AG04449 (cell line): ENCODE results near the gene ANTXR2.
A peak's percentile ranks its signal among the peaks of the same experiment; 100 is the strongest.

Source experiments
- CTCF ChIA-PET: fragments of 350-600 bp; formaldehyde crosslinking; extraction: SDS; loops from one replicate; lab custom pipeline; 2021; ENCODE audit warnings: antibody characterized with exemption; lab: Yijun Ruan, JAX
- POLR2A ChIA-PET: fragments of 400-600, 350-600 bp; formaldehyde crosslinking; extraction: SDS; loops from one replicate; lab custom pipeline; 2020; ENCODE audit warnings: antibody characterized with exemption, inconsistent platforms; lab: Yijun Ruan, JAX
- DNase-seq: peaks from one replicate; pipeline ENCODE4 v3.0.0-alpha.2; 2010; ENCODE audit warnings: low read depth, low spot score
- H3K4me3 ChIP-seq: 2 replicates; pipeline ENCODE4 v1.5.1; 2011; ENCODE audit warnings: low read depth, mild to moderate bottlenecking, control low read depth, low read length
- CTCF ChIP-seq: IDR thresholded peaks from one replicate; pipeline ENCODE4 v1.5.1; 2011; ENCODE audit warnings: mild to moderate bottlenecking, moderate library complexity, low read length, control low read depth, inconsistent platforms; ENCODE audit not compliant: insufficient read depth; ENCODE audit errors: missing control alignments

ANTXR2 gene

DNA sequence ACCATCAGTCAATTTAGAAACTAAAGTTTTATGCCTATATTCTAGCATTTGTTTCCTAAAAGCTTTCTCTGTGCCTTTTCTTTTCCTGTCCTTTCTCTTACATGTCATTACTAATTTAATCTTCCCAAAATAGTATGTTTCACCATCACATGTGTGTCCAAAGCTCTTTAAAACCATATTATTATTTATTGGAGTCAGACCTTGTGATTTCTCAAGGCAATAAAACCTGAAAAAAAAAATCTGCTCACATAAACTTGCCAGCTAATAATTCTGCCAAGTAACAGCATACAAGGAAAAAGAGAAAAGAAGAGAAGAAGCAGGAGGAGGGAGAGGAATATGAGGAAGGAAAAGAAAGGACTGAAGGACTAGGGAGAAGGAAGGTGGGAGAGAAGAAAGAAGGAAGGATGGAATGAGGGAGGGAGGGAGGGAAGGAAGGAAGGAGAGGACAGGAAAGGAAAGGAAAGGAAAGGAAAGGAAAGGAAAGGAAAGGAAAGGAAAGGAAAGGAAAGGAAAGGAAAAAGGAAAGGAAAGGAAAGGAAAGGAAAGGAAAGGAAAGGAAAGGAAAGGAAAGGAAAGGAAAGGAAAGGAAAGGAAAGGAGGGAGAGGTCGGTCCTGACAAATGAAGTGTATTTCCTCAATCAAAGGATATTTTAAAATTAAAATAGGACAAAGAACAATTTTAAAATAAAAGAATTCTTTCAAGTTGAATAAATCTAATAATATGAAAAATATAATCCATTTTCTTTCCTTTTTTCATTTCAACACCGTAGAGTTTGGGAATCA, 57.4 kb downstream of the ANTXR2 start:
- DNase-seq, result no peak
- CTCF ChIA-PET, result interaction anchor here (1.3 kb wide), 1 partner anchor 20 kb away, joined by 3 read pairs; no protein-coding TSS in a partner anchor
- POLR2A ChIA-PET, result no interaction called here

GRCh38 chr4:80014531-80014930, 58.5 kb downstream of the ANTXR2 start:
- CTCF ChIA-PET, result no interaction called here
- no peak overlapping the region for H3K4me3 ChIP-seq
- DNase-seq, result no peak
- TF ChIP-seq CTCF, result no peak
- POLR2A ChIA-PET, result no interaction called here

More for the DNA sequence above, 57.4 kb downstream of the ANTXR2 start:
- no peak for TF ChIP-seq CTCF
- H3K4me3 ChIP-seq, result no peak overlapping the region

- POLR2A ChIA-PET, result no interaction called here
- no peak for DNase-seq
- CTCF ChIA-PET, result interaction anchor here (1.3 kb wide), 1 partner anchor 16 kb away, joined by 3 read pairs; no protein-coding TSS in a partner anchor
- no peak for TF ChIP-seq CTCF
- H3K4me3 ChIP-seq, result no peak overlapping the region
Measured at GRCh38 chr4:80012291-80012690, 60.7 kb downstream of the ANTXR2 start.

DNA sequence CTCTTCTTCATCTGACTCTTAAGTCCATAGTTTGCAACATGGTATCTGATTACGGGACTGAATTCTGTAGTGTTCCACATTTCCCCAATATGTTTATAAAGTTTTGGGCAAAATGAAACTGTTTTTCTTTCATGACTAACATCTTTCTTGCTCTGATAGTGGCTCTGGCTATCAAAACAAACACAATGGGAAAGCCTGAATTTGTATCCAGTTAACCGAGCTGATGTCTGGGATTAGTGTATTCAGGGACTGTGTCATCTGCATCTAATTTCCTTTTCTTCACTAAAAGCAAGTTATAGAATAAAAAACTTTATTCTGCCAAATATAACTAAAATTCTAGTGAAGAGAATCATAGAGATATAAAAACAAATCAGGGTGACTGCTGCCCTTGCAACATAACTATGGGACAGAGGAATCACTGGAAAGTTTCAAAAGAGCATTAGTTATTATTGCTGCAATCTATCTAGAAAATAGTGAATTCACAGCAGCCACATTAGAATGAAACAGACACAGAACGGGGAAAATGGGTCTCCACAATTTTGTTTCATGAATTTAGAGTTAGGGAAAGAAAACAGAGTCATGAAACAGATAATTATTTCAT, 61.3 kb downstream of the ANTXR2 start:
- no peak overlapping the region for H3K4me3 ChIP-seq
- TF ChIP-seq CTCF, result no peak
- POLR2A ChIA-PET, result no interaction called here
- DNase-seq, result peak; percentile 58
- CTCF ChIA-PET, result no interaction called here

GRCh38 chr4:80010316-80010715, 62.7 kb downstream of the ANTXR2 start:
- CTCF ChIA-PET, result interaction anchor here (1.5 kb wide), 1 partner anchor 116 kb away, joined by 3 read pairs; no protein-coding TSS in a partner anchor
- no peak for TF ChIP-seq CTCF
- no peak overlapping the region for H3K4me3 ChIP-seq
- no peak for DNase-seq
- POLR2A ChIA-PET, result no interaction called here

GRCh38 chr4:80009806-80010205, 63.2 kb downstream of the ANTXR2 start:
- POLR2A ChIA-PET, result no interaction called here
- H3K4me3 ChIP-seq, result no peak overlapping the region
- no peak for TF ChIP-seq CTCF
- no peak for DNase-seq
- CTCF ChIA-PET, result interaction anchor here (1.5 kb wide), 1 partner anchor 116 kb away, joined by 3 read pairs; no protein-coding TSS in a partner anchor
